Tibial nerve (tissue), 4 donors: Measurements from ENCODE around the gene MYOD1. TPM values are rescaled to one million over a fixed set of nuclear protein-coding genes. Genes with fewer than 3 reads are reported as not detected.
A peak's percentile ranks its signal among the peaks of the same experiment; 100 is the strongest.

Experiments
- DNase-seq, 2 donors: peaks; one replicate each; pipeline ENCODE4 v3.0.0-alpha.2; 2019; ENCODE audit warnings: low spot score in 2 of 2
- H3K27ac ChIP-seq, 4 donors: fragments of 200-600 bp; sonication (generic) in 3 of 4; one replicate each; pipeline ENCODE4 v1.5.1; 2017 to 2019; ENCODE audit warnings: mild to moderate bottlenecking in 1 of 4
- H3K27me3 ChIP-seq, 2 donors: fragments of 200-600 bp; sonication (generic) in 1 of 2; one replicate each; pipeline versions ENCODE4 v1.5.1 to v1.6.0; 2017 to 2019
- H3K36me3 ChIP-seq, 3 donors: fragments of 200-600 bp; sonication (generic); one replicate each; pipeline ENCODE4 v1.5.1; 2018 to 2019
- H3K4me1 ChIP-seq, 4 donors: fragments of 200-600 bp; sonication (generic) in 3 of 4; one replicate each; pipeline ENCODE4 v1.5.1; 2017 to 2019
- H3K4me3 ChIP-seq, 4 donors: fragments of 200-600 bp; sonication (generic) in 3 of 4; one replicate each; pipeline ENCODE4 v1.5.1; 2017 to 2019; ENCODE audit warnings: mild to moderate bottlenecking in 1 of 4, moderate library complexity in 1 of 4
- H3K9me3 ChIP-seq, 4 donors: fragments of 200-600 bp; sonication (generic) in 3 of 4; one replicate each; pipeline ENCODE4 v1.5.1; 2017 to 2019
- CTCF ChIP-seq, 5 experiments: fragments of 200-600 bp in 3 of 5; fragments of 450-650 bp in 2 of 5; sonication (generic) in 3 of 5; IDR thresholded peaks; one replicate each; pipeline ENCODE4 v1.5.1; 2016 to 2019; ENCODE audit warnings: antibody characterized with exemption in 5 of 5, mild to moderate bottlenecking in 3 of 5, moderate library complexity in 2 of 5
- EP300 ChIP-seq, 2 donors: sonication (generic); formaldehyde crosslinking; IDR thresholded peaks; one replicate each; pipeline ENCODE4 v1.6.1; 2017; ENCODE audit warnings: antibody characterized with exemption in 2 of 2, mild to moderate bottlenecking in 1 of 2
- POLR2A ChIP-seq, 2 donors: fragments of 450-650 bp; IDR thresholded peaks; one replicate each; pipeline ENCODE4 v1.6.1; 2017; ENCODE audit warnings: antibody characterized with exemption in 2 of 2, mild to moderate bottlenecking in 2 of 2, moderate library complexity in 2 of 2
- WGBS, 2 donors: methylation state at CpG; one replicate each; pipeline ENCODE4 v1.1.5; 2018; 5-methylcytosine and 5-hydroxymethylcytosine counted together
- total RNA-seq, 4 donors: library from RNA; depleted of rRNA; stranded (reverse); fragments of >200 nt; gene quantifications; one replicate each; pipeline ENCODE4 v1.1.0, GENCODE V29; 2016

Gene MYOD1
- total RNA-seq, 4 donors from 2014 or later = not detected

GRCh38 chr11:17734986-17735817 lies 15.8 kb downstream of the MYOD1 start:
- 1% methylated on average over 37 to 38 of the region's 73 CpGs for WGBS, 2 donors
- Histone ChIP-seq H3K4me3 (peak overlapping the region in 3 of 4 donors; percentile 18 to 49 (median 19)), H3K27me3 (peaks cover 0 to 86% of the 10 kb centered on the region in 2 donors), H3K4me1 (peaks cover 0 to 23% (median 9%) of the 10 kb centered on the region in 4 donors), H3K36me3 (no peaks in the 10 kb centered on the region), H3K9me3 (no peaks in the 10 kb centered on the region), H3K27ac (no peak overlapping the region)
- DNase-seq = peak; percentile 20 to 24
- TF ChIP-seq EP300 (IDR thresholded peaks at IDR 0.05) = no peak
- TF ChIP-seq CTCF (IDR thresholded peaks at IDR 0.05) = no peak
- TF ChIP-seq POLR2A (IDR thresholded peaks at IDR 0.05) = no peak

GRCh38 chr11:17735818-17736578 lies 16.6 kb downstream of the MYOD1 start:
- no peaks in the 10 kb centered on the region for H3K36me3 ChIP-seq
- H3K4me3 ChIP-seq = no peak overlapping the region
- no peaks in the 10 kb centered on the region for H3K9me3 ChIP-seq
- DNase-seq = no peak
- peaks cover 0 to 88% of the 10 kb centered on the region in 2 donors for H3K27me3 ChIP-seq
- TF ChIP-seq EP300 (IDR thresholded peaks at IDR 0.05) = no peak
- TF ChIP-seq POLR2A (IDR thresholded peaks at IDR 0.05) = no peak
- no peak for TF ChIP-seq CTCF (IDR thresholded peaks at IDR 0.05)
- 10 to 12% methylated on average over 34 to 69 of the region's 102 CpGs for WGBS, 2 donors
- H3K27ac ChIP-seq = no peak overlapping the region
- H3K4me1 ChIP-seq = peaks cover 0 to 23% (median 9%) of the 10 kb centered on the region in 4 donors

GRCh38 chr11:17736579-17736893 lies 17.2 kb downstream of the MYOD1 start:
- H3K27me3 ChIP-seq = peaks cover 0 to 90% of the 10 kb centered on the region in 2 donors
- no peak for DNase-seq
- H3K4me1 ChIP-seq = peaks cover 0 to 23% (median 9%) of the 10 kb centered on the region in 4 donors
- WGBS, 2 donors = 23 to 24% methylated on average over 12 of the region's 12 CpGs
- no peaks in the 10 kb centered on the region for H3K36me3 ChIP-seq
- H3K4me3 ChIP-seq = no peak overlapping the region
- H3K27ac ChIP-seq = no peak overlapping the region
- TF ChIP-seq POLR2A (IDR thresholded peaks at IDR 0.05) (no peak), CTCF (IDR thresholded peaks at IDR 0.05) (no peak), EP300 (IDR thresholded peaks at IDR 0.05) (no peak)
- no peaks in the 10 kb centered on the region for H3K9me3 ChIP-seq

GRCh38 chr11:17736930-17737817 lies 17.8 kb downstream of the MYOD1 start:
- Histone ChIP-seq H3K9me3 (no peaks in the 10 kb centered on the region), H3K4me1 (peaks cover 0 to 23% (median 9%) of the 10 kb centered on the region in 4 donors), H3K36me3 (no peaks in the 10 kb centered on the region), H3K27ac (no peak overlapping the region), H3K4me3 (no peak overlapping the region), H3K27me3 (peaks cover 0 to 87% of the 10 kb centered on the region in 2 donors)
- 48 to 59% methylated on average over 13 to 15 of the region's 15 CpGs for WGBS, 2 donors
- DNase-seq = no peak
- TF ChIP-seq CTCF (IDR thresholded peaks at IDR 0.05) (no peak), POLR2A (IDR thresholded peaks at IDR 0.05) (no peak), EP300 (IDR thresholded peaks at IDR 0.05) (no peak)
